Spleen (tissue), 11 donors: ENCODE results near the gene YIPF3. TPM values are rescaled to one million over a fixed set of nuclear protein-coding genes. Genes with fewer than 3 reads are reported as not detected.
"Not testable (repeated sequence)": the region's sequence is repeated elsewhere in the genome, so short reads cannot be mapped to it uniquely, and the experiment has no call there.

Source experiments
- DNase-seq: peaks from one replicate; pipeline ENCODE4 v3.0.0-alpha.2; 2020
- H3K27ac ChIP-seq, 8 donors: fragments of 200-600 bp; sonication (generic) in 7 of 8; 1 replicate in 4 of 8; 2 replicates in 4 of 8; pipeline versions ENCODE4 v1.5.0 to v1.8.0; 2016 to 2021; ENCODE audit warnings: inconsistent platforms in 4 of 8, mild to moderate bottlenecking in 4 of 8, moderate library complexity in 1 of 8
- H3K27me3 ChIP-seq, 7 donors: fragments of 200-600 bp; sonication (generic) in 6 of 7; replicated peaks in 1 of 7; 1 replicate in 4 of 7; 2 replicates in 3 of 7; pipeline versions ENCODE4 v1.5.0 to v1.8.0; 2016 to 2021; ENCODE audit warnings: inconsistent platforms in 3 of 7, mild to moderate bottlenecking in 1 of 7
- H3K36me3 ChIP-seq, 6 donors: fragments of 200-600 bp; sonication (generic) in 5 of 6; 1 replicate in 4 of 6; 2 replicates in 2 of 6; pipeline versions ENCODE4 v1.5.0 to v1.8.0; 2016 to 2021; ENCODE audit warnings: inconsistent platforms in 2 of 6
- H3K4me1 ChIP-seq, 6 donors: fragments of 200-600 bp; sonication (generic) in 5 of 6; 1 replicate in 3 of 6; 2 replicates in 3 of 6; pipeline versions ENCODE4 v1.5.0 to v1.8.0; 2016 to 2021; ENCODE audit warnings: inconsistent platforms in 3 of 6
- H3K4me3 ChIP-seq, 8 donors: fragments of 200-600 bp; sonication (generic) in 7 of 8; 1 replicate in 4 of 8; 2 replicates in 4 of 8; pipeline versions ENCODE4 v1.5.0 to v1.8.0; 2016 to 2021; ENCODE audit warnings: inconsistent platforms in 4 of 8, mild to moderate bottlenecking in 4 of 8, moderate library complexity in 2 of 8
- H3K9me3 ChIP-seq, 8 donors: fragments of 200-600 bp; sonication (generic) in 7 of 8; 1 replicate in 4 of 8; 2 replicates in 4 of 8; pipeline versions ENCODE4 v1.5.0 to v1.8.0; 2016 to 2021; ENCODE audit warnings: inconsistent platforms in 4 of 8
- POLR2A ChIP-seq, 3 donors: fragments of 450-650 bp; IDR thresholded peaks; one replicate each; pipeline ENCODE4 v1.5.1; 2017; ENCODE audit warnings: antibody characterized with exemption in 3 of 3, mild to moderate bottlenecking in 1 of 3
- POLR2AphosphoS5 ChIP-seq, 3 donors: sonication (generic); formaldehyde crosslinking; IDR thresholded peaks; one replicate each; pipeline ENCODE4 v1.5.1; 2017; ENCODE audit warnings: antibody characterized with exemption in 3 of 3
- WGBS, 5 donors: extraction: QIAGEN DNeasy Blood & Tissue Kit in 3 of 5; methylation state at CpG; one replicate each; pipeline versions ENCODE4 v1.1.5 to v1.1.7; 2013 to 2018; 5-methylcytosine and 5-hydroxymethylcytosine counted together
- intact Hi-C: fragments of 100-400 bp; cut with DNase I; formaldehyde crosslinking; loops from one replicate; pipeline ENCODE4 v1.15.0; 2023; ENCODE audit warnings: low total_unique reads
- polyA plus RNA-seq, 3 donors: library from polyadenylated mRNA; stranded (reverse); fragments of 200-250 nt; gene quantifications; one replicate each; pipeline ENCODE4 v1.2.1, GENCODE V29; 2013
- total RNA-seq, 7 donors: library from RNA; depleted of rRNA in 3 of 7; stranded (reverse); fragments of >200 nt in 3 of 7; fragmentation: NEBNext Ultra II Directional in 4 of 7; extraction: Animal tissue kit (Norgen Biotek cat#: 25700) in 4 of 7; gene quantifications; one replicate each; pipeline versions ENCODE4 v1.1.0 to v1.2.1, GENCODE V29; 2016 to 2021
- TF ChIP-seq, protein P1 (sequence below), 11 experiments: fragments of 200-600 bp in 7 of 11; fragments of 450-650 bp in 4 of 11; sonication (generic) in 4 of 11; IDR thresholded peaks in 8 of 11; conservative IDR thresholded peaks in 3 of 11; 1 replicate in 7 of 11; 2 replicates in 4 of 11; pipeline versions ENCODE4 v1.4.0 to v1.8.0; 2016 to 2021; ENCODE audit warnings: antibody characterized with exemption in 11 of 11, inconsistent platforms in 4 of 11, mild to moderate bottlenecking in 1 of 11
- donor health status: healthy with polysubstance abuse.
- donor health status: DM: no; HTN: no; CAD: no; lungs with moderate emphysema.
- donor health status: DM: no; HTN: no; CAD: no.
- donor health status: Bipolar disorder and iron deficiency.
- donor health status: healthy.
- donor health status: DM: no; HTN: no; CAD: no.
- donor health status: DM: yes; HTN: yes; CAD: no.

Gene YIPF3
- total and polyA plus RNA-seq, 10 donors: 38.0 to 80.1 (median 63.8) TPM

DNA sequence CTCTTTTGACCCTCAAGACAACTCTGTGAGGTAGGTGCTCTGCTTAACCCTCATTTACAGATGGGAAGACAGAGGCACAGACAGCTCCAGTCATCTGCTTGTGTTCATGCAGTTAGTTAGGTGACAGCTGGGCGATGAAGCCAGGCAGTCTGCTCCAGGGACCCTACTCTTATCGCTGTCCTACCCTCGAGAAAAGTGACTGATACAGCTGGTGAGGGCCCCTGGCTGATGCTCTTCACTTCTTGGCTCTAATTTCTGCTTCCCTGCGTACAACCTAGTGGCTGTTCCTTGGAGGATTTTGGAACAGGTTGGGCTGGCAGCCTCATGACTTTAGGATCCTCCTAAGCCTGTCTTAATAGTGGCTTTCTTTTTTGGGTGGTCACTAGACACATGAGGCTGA lies 48.5 kb downstream of the YIPF3 start:
- Histone ChIP-seq H3K4me1 (no peaks in the 10 kb centered on the region), H3K4me3 (no peak overlapping the region), H3K36me3 (no peaks in the 10 kb centered on the region), H3K27me3 (peaks cover 0 to 65% (median 12%) of the 10 kb centered on the region in 7 donors), H3K27ac (no peak overlapping the region), H3K9me3 (no peaks in the 10 kb centered on the region)
- DNase-seq: no peak
- WGBS, 5 donors: 76 to 92% (median 84%) methylated on average over 4 of the region's 4 CpGs
- TF ChIP-seq POLR2A (IDR thresholded peaks at IDR 0.05) (no peak), POLR2AphosphoS5 (IDR thresholded peaks at IDR 0.05) (no peak)
- TF ChIP-seq, protein P1, sequence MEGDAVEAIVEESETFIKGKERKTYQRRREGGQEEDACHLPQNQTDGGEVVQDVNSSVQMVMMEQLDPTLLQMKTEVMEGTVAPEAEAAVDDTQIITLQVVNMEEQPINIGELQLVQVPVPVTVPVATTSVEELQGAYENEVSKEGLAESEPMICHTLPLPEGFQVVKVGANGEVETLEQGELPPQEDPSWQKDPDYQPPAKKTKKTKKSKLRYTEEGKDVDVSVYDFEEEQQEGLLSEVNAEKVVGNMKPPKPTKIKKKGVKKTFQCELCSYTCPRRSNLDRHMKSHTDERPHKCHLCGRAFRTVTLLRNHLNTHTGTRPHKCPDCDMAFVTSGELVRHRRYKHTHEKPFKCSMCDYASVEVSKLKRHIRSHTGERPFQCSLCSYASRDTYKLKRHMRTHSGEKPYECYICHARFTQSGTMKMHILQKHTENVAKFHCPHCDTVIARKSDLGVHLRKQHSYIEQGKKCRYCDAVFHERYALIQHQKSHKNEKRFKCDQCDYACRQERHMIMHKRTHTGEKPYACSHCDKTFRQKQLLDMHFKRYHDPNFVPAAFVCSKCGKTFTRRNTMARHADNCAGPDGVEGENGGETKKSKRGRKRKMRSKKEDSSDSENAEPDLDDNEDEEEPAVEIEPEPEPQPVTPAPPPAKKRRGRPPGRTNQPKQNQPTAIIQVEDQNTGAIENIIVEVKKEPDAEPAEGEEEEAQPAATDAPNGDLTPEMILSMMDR (IDR thresholded peaks at IDR 0.05 in 8 of 11, conservative IDR thresholded peaks at IDR 0.05 in 3 of 11): no peak
- intact Hi-C loops: no loop called here

DNA sequence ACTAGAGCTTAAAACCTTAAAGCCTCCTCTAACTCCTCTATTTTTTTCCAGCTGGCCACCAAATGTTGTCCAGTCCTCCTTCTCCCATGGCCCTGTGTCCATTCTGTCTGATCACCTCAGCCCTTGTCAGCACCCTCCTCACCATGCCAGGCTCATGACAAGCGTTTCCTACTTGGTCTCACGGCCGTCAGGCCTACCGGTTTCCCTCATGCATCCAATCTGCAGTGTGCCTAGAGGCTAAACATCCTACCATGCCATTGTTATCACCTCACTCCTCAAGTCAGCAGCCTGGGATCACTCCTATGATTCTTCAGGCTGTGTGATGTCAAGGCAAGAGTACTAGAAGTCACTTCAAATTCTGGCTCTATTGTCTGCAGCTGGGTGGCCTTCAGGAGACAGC lies 49.0 kb downstream of the YIPF3 start:
- H3K9me3 ChIP-seq: no peaks in the 10 kb centered on the region
- intact Hi-C loops: no loop called here
- H3K4me3 ChIP-seq: no peak overlapping the region
- 74 to 87% (median 79%) methylated on average over 4 of the region's 4 CpGs for WGBS, 5 donors
- H3K27ac ChIP-seq: no peak overlapping the region
- peaks cover 0 to 70% (median 13%) of the 10 kb centered on the region in 7 donors for H3K27me3 ChIP-seq
- no peak for DNase-seq
- TF ChIP-seq, protein P1 (IDR thresholded peaks at IDR 0.05 in 8 of 11, conservative IDR thresholded peaks at IDR 0.05 in 3 of 11): no peak
- TF ChIP-seq POLR2A (IDR thresholded peaks at IDR 0.05) (no peak), POLR2AphosphoS5 (IDR thresholded peaks at IDR 0.05) (no peak)
- H3K4me1 ChIP-seq: no peaks in the 10 kb centered on the region
- no peaks in the 10 kb centered on the region for H3K36me3 ChIP-seq

DNA sequence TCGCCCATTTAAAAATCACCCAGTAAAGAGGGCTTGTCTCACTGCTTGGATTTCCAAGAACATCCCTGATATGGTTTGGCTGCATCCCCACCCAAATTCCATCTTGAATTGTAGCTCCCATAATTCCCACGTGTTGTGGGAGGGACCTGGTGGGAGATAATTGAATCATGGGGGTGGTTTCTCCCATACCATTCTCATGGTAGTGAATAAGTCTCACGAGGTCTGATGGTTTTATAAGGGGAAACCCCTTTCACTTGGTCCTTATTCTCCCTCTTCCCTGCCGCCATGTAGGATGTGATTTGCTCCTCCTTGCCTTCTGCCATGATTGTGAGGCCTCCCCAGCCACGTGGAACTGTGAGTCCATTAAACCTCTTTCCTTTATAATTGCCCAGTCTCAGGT lies 49.5 kb downstream of the YIPF3 start:
- H3K27me3 ChIP-seq: peaks cover 0 to 71% (median 13%) of the 10 kb centered on the region in 7 donors
- DNase-seq, H3K9me3 ChIP-seq, intact Hi-C loops, H3K27ac ChIP-seq, H3K36me3 ChIP-seq, H3K4me3 ChIP-seq, H3K4me1 ChIP-seq: not testable (repeated sequence)
- 54 to 72% (median 61%) methylated on average over 5 of the region's 5 CpGs for WGBS, 5 donors

DNA sequence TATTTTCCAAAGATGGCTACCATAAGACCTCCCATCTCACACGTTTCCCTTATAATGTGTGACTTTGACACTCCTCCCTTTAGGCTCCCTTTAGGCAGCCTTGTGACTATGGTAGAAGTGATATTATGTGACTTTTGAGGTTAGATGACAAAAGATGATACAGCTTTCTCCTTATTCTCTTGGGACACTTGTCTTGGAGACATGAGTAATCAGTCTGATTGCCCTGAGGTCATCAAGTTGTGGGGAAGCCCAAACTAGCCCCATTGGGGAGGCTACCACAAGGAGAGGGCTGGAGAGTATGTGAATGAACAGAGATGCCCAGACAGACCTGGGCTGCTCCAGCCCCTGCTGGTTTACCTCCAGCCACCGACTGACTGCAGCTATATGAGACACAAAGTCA lies 50.8 kb downstream of the YIPF3 start:
- H3K36me3 ChIP-seq: no peaks in the 10 kb centered on the region
- 57 to 75% (median 67%) methylated on average over 2 of the region's 2 CpGs for WGBS, 5 donors
- intact Hi-C loops: no loop called here
- DNase-seq: no peak
- TF ChIP-seq, protein P1 (IDR thresholded peaks at IDR 0.05 in 8 of 11, conservative IDR thresholded peaks at IDR 0.05 in 3 of 11): no peak
- TF ChIP-seq POLR2AphosphoS5 (IDR thresholded peaks at IDR 0.05): no peak
- no peak for TF ChIP-seq POLR2A (IDR thresholded peaks at IDR 0.05)
- H3K27me3 ChIP-seq: peaks cover 0 to 73% (median 13%) of the 10 kb centered on the region in 7 donors
- H3K9me3 ChIP-seq: no peaks in the 10 kb centered on the region
- H3K4me3 ChIP-seq: no peak overlapping the region
- no peaks in the 10 kb centered on the region for H3K4me1 ChIP-seq
- H3K27ac ChIP-seq: no peak overlapping the region

DNA sequence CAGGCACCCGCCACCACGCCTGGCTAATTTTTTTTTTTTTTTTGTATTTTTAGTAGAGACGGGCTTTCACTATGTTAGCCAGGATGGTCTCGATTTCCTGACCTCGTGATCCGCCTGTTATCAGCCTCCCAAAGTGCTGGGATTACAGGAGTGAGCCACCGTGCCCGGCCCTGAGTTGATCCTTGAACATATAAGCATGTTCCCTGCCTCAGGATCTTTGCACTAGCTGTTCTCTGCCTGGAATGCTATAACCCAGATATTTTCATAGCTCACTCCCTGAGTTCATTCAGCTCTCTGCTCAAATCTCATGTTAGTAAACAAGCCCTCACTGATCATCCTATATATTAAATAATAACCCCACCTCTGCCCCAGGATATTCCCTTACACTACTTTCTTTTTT lies 52.4 kb downstream of the YIPF3 start:
- Histone ChIP-seq H3K4me3 (no peak overlapping the region), H3K9me3 (no peaks in the 10 kb centered on the region), H3K27me3 (peaks cover 0 to 73% (median 13%) of the 10 kb centered on the region in 7 donors), H3K27ac (no peak overlapping the region), H3K36me3 (no peaks in the 10 kb centered on the region), H3K4me1 (no peaks in the 10 kb centered on the region)
- DNase-seq: no peak
- intact Hi-C loops: no loop called here
- TF ChIP-seq, protein P1 (IDR thresholded peaks at IDR 0.05 in 8 of 11, conservative IDR thresholded peaks at IDR 0.05 in 3 of 11): no peak
- TF ChIP-seq POLR2AphosphoS5 (IDR thresholded peaks at IDR 0.05) (no peak), POLR2A (IDR thresholded peaks at IDR 0.05) (no peak)
- WGBS, 5 donors: 77 to 93% (median 87%) methylated on average over 8 of the region's 8 CpGs
